ENCODE measurements around the gene ICE1.
"Not testable (repeated sequence)": the region's sequence is repeated elsewhere in the genome, so short reads cannot be mapped to it uniquely, and the experiment has no call there.

ICE1 gene

GRCh38 chr5:5475975-5476374, 53.5 kb downstream of the ICE1 start:
- Histone ChIP-seq H3K27ac (no peak overlapping the region), H3K27me3 (ENCODE audit: insufficient read depth, low read depth, severe bottlenecking) (no peaks in the 10 kb centered on the region), H3K4me3 (ENCODE audit: low read depth, low read length) (no peak overlapping the region), H3K36me3 (peaks cover 22% of the 10 kb centered on the region), H3K9me3 (ENCODE audit: severe bottlenecking) (no peaks in the 10 kb centered on the region)
- no peak for DNase-seq
- TF ChIP-seq CTCF (IDR thresholded peaks at IDR 0.05; ENCODE audit: low read depth, low read length), result no peak

- not testable (repeated sequence) for H3K9me3 ChIP-seq (ENCODE audit: severe bottlenecking); DNase-seq; H3K27ac ChIP-seq; H3K4me3 ChIP-seq (ENCODE audit: low read depth, low read length); H3K27me3 ChIP-seq (ENCODE audit: insufficient read depth, low read depth, severe bottlenecking)
- peaks cover 16% of the 10 kb centered on the region for H3K36me3 ChIP-seq
Measured at GRCh38 chr5:5479578-5479977, 57.1 kb downstream of the ICE1 start.

- TF ChIP-seq CTCF (IDR thresholded peaks at IDR 0.05; ENCODE audit: low read depth, low read length), result no peak
- Histone ChIP-seq H3K27ac (no peak overlapping the region), H3K36me3 (peaks cover 10% of the 10 kb centered on the region), H3K27me3 (ENCODE audit: insufficient read depth, low read depth, severe bottlenecking) (no peaks in the 10 kb centered on the region), H3K9me3 (ENCODE audit: severe bottlenecking) (no peaks in the 10 kb centered on the region), H3K4me3 (ENCODE audit: low read depth, low read length) (no peak overlapping the region)
- no peak for DNase-seq
Measured at GRCh38 chr5:5480481-5481111, 58.1 kb downstream of the ICE1 start.

GRCh38 chr5:5481206-5481605, 58.7 kb downstream of the ICE1 start:
- Histone ChIP-seq H3K9me3 (ENCODE audit: severe bottlenecking) (no peaks in the 10 kb centered on the region), H3K27ac (no peak overlapping the region), H3K4me3 (ENCODE audit: low read depth, low read length) (no peak overlapping the region), H3K27me3 (ENCODE audit: insufficient read depth, low read depth, severe bottlenecking) (no peaks in the 10 kb centered on the region), H3K36me3 (peaks cover 5% of the 10 kb centered on the region)
- no peak for DNase-seq
- no peak for TF ChIP-seq CTCF (IDR thresholded peaks at IDR 0.05; ENCODE audit: low read depth, low read length)

GRCh38 chr5:5481633-5482032, 59.2 kb downstream of the ICE1 start:
- DNase-seq, result no peak
- no peak for TF ChIP-seq CTCF (IDR thresholded peaks at IDR 0.05; ENCODE audit: low read depth, low read length)
- Histone ChIP-seq H3K4me3 (ENCODE audit: low read depth, low read length) (no peak overlapping the region), H3K36me3 (peaks cover 1% of the 10 kb centered on the region; the same call in 1 of the 2 replicates), H3K27me3 (ENCODE audit: insufficient read depth, low read depth, severe bottlenecking) (no peaks in the 10 kb centered on the region), H3K9me3 (ENCODE audit: severe bottlenecking) (no peaks in the 10 kb centered on the region), H3K27ac (no peak overlapping the region)

- Histone ChIP-seq H3K27me3 (ENCODE audit: insufficient read depth, low read depth, severe bottlenecking) (no peaks in the 10 kb centered on the region), H3K36me3 (no peaks in the 10 kb centered on the region; the same call in 1 of the 2 replicates), H3K4me3 (ENCODE audit: low read depth, low read length) (no peak overlapping the region), H3K27ac (no peak overlapping the region), H3K9me3 (ENCODE audit: severe bottlenecking) (no peaks in the 10 kb centered on the region)
- TF ChIP-seq CTCF (IDR thresholded peaks at IDR 0.05; ENCODE audit: low read depth, low read length), result no peak
- no peak for DNase-seq
Measured at GRCh38 chr5:5483350-5483749, 60.9 kb downstream of the ICE1 start.

Data from WERI-Rb-1 (cell line).